ENCODE results near the gene RPAP3. TPM values are rescaled to one million over a fixed set of nuclear protein-coding genes. Genes with fewer than 3 reads are reported as not detected.

RPAP3 gene
- total and polyA plus RNA-seq, 2 experiments from 2014 or later = 31.4 to 69.9 TPM

DNA sequence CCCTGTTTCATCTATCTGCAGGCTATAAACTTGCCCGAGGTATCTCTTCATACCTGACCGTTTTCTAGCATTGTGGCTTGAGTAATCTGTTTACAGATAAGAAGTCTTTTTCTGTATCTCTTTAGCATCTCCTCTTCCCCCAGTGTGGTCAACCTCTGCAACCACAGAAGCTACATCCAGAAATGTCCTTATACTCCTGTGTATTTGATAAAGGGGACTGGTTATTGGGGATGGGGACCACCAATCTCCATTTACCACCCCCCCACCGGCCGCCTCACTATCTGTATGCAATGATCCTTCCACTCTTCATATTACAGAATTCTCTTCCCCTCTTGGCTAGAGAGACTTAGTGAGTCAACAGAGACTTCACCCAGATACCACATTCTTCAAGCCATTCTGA lies 3.4 kb upstream of the RPAP3 start (continued):
- TF ChIP-seq, protein P1, sequence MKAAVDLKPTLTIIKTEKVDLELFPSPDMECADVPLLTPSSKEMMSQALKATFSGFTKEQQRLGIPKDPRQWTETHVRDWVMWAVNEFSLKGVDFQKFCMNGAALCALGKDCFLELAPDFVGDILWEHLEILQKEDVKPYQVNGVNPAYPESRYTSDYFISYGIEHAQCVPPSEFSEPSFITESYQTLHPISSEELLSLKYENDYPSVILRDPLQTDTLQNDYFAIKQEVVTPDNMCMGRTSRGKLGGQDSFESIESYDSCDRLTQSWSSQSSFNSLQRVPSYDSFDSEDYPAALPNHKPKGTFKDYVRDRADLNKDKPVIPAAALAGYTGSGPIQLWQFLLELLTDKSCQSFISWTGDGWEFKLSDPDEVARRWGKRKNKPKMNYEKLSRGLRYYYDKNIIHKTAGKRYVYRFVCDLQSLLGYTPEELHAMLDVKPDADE (IDR thresholded peaks at IDR 0.05) = no peak
- TF ChIP-seq, protein P2, sequence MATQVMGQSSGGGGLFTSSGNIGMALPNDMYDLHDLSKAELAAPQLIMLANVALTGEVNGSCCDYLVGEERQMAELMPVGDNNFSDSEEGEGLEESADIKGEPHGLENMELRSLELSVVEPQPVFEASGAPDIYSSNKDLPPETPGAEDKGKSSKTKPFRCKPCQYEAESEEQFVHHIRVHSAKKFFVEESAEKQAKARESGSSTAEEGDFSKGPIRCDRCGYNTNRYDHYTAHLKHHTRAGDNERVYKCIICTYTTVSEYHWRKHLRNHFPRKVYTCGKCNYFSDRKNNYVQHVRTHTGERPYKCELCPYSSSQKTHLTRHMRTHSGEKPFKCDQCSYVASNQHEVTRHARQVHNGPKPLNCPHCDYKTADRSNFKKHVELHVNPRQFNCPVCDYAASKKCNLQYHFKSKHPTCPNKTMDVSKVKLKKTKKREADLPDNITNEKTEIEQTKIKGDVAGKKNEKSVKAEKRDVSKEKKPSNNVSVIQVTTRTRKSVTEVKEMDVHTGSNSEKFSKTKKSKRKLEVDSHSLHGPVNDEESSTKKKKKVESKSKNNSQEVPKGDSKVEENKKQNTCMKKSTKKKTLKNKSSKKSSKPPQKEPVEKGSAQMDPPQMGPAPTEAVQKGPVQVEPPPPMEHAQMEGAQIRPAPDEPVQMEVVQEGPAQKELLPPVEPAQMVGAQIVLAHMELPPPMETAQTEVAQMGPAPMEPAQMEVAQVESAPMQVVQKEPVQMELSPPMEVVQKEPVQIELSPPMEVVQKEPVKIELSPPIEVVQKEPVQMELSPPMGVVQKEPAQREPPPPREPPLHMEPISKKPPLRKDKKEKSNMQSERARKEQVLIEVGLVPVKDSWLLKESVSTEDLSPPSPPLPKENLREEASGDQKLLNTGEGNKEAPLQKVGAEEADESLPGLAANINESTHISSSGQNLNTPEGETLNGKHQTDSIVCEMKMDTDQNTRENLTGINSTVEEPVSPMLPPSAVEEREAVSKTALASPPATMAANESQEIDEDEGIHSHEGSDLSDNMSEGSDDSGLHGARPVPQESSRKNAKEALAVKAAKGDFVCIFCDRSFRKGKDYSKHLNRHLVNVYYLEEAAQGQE (IDR thresholded peaks at IDR 0.05; ENCODE audit: unreplicated experiment) = no peak
- no peak for TF ChIP-seq EZH2 (IDR thresholded peaks at IDR 0.05; ENCODE audit: low read depth, unreplicated experiment)
- TF ChIP-seq EZH2phosphoT487 (IDR thresholded peaks at IDR 0.05; ENCODE audit: unreplicated experiment) = no peak

DNA sequence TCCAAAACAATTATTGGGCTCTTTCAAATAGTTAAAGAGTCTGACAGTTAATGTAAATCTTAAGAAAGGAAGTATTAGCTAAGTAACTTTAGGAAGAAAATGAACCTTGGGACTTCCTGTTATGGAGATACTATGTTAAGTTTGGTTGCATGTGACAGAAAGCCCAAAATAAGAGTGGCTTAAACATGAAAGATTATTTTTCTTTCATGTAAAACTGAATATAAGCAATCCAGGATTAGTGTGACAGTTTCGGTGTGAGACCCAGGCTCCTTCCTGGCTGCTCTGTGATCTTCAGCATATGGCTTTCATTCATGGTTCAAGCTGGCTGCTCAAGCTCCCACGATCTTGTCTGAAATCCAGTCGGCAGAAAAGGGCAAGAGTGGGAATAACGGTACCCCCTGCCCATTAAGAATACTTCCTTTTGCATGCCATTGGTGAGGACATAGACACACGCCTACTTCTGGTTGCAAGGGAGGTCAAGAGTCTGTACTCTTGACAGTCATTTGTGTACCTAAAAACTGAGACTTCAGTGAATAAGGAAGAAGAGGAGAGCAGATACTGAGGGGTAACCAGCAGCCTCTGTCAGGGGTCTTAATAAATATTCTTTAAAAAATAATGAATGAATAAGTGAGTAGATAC lies 2.2 kb upstream of the RPAP3 start:
- Histone ChIP-seq H3K4me2 (no peak overlapping the region), H3K36me3 (ENCODE audit: insufficient read depth) (no peaks in the 10 kb centered on the region), H3K27me3 (ENCODE audit: insufficient read depth) (no peaks in the 10 kb centered on the region), H3K9me2 (ENCODE audit: insufficient read depth) (no peaks in the 10 kb centered on the region), H3K4me3 (no peak overlapping the region), H3K79me2 (replicated peaks; ENCODE audit: insufficient read depth) (peaks cover 24% of the 10 kb centered on the region), H2AFZ (no peak overlapping the region), H3K27ac (ENCODE audit: low read depth) (no peak overlapping the region), H4K20me1 (replicated peaks; ENCODE audit: insufficient read depth) (no peaks in the 10 kb centered on the region), H3F3A (replicated peaks; ENCODE audit: low read depth) (no peaks in the 10 kb centered on the region), H3K4me1 (ENCODE audit: insufficient read depth) (peaks cover 5% of the 10 kb centered on the region)
- H3K4me1 Mint-ChIP-seq = peaks cover 19% of the 10 kb centered on the region
- no peak overlapping the region for H3K4me3 Mint-ChIP-seq
- H3K27ac Mint-ChIP-seq = no peak overlapping the region
- TF ChIP-seq, protein P1 (IDR thresholded peaks at IDR 0.05) = no peak
- TF ChIP-seq, protein P3, sequence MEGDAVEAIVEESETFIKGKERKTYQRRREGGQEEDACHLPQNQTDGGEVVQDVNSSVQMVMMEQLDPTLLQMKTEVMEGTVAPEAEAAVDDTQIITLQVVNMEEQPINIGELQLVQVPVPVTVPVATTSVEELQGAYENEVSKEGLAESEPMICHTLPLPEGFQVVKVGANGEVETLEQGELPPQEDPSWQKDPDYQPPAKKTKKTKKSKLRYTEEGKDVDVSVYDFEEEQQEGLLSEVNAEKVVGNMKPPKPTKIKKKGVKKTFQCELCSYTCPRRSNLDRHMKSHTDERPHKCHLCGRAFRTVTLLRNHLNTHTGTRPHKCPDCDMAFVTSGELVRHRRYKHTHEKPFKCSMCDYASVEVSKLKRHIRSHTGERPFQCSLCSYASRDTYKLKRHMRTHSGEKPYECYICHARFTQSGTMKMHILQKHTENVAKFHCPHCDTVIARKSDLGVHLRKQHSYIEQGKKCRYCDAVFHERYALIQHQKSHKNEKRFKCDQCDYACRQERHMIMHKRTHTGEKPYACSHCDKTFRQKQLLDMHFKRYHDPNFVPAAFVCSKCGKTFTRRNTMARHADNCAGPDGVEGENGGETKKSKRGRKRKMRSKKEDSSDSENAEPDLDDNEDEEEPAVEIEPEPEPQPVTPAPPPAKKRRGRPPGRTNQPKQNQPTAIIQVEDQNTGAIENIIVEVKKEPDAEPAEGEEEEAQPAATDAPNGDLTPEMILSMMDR (conservative IDR thresholded peaks at IDR 0.05; ENCODE audit: low read depth in 2 of 2) = no peak
- H3K9me3 Mint-ChIP-seq = no peaks in the 10 kb centered on the region
- no peaks in the 10 kb centered on the region; the same call in 2 of the 3 replicates for H3K36me3 Mint-ChIP-seq (ENCODE audit: low read depth)
- peaks cover 3% of the 10 kb centered on the region for H3K27me3 Mint-ChIP-seq (ENCODE audit: insufficient read depth, low read depth, poor library complexity)
- DNase-seq (ENCODE audit: low spot score) = no peak
- no peak for ATAC-seq

Measured in GM23338 (cell line).